ENCODE measurements around the gene IFIT3. TPM values are rescaled to one million over a fixed set of nuclear protein-coding genes. Genes with fewer than 3 reads are reported as not detected.

The IFIT3 gene
- total and polyA plus RNA-seq, 2 donors (not counting 1 experiment from before 2014, with no cell fraction given): 1.5 to 4.2 TPM

- Histone ChIP-seq H3K9me3 (ENCODE audit: control extremely low read depth in 1 of 3, control insufficient read depth in 2 of 3, insufficient read depth in 1 of 3, low read length in 2 of 3) (no peaks in the 10 kb centered on the region), H3K4me3 (ENCODE audit: control extremely low read depth in 1 of 5, extremely low read depth in 1 of 5, insufficient read depth in 1 of 5, low read depth in 2 of 5, low read length in 4 of 5) (no peak overlapping the region), H4K20me1 (ENCODE audit: control insufficient read depth, insufficient read depth, low read length, poor library complexity, severe bottlenecking) (no peaks in the 10 kb centered on the region), H3K4me2 (replicated peaks; ENCODE audit: low read depth, low read length, poor library complexity, severe bottlenecking) (no peak overlapping the region), H3K79me2 (ENCODE audit: control insufficient read depth, insufficient read depth, low read length) (no peaks in the 10 kb centered on the region), H3K9ac (ENCODE audit: low read length) (no peak overlapping the region), H3K4me1 (ENCODE audit: control insufficient read depth in 2 of 2, insufficient read depth in 2 of 2, low read length in 2 of 2) (peaks cover under 1% of the 10 kb centered on the region in 2 donors), H2AFZ (ENCODE audit: insufficient read depth, low read depth, low read length, poor library complexity, severe bottlenecking) (no peak overlapping the region), H3K27me3 (replicated peaks in 1 of 4; ENCODE audit: control extremely low read depth in 1 of 4, control insufficient read depth in 3 of 4, insufficient read depth in 4 of 4, low read length in 3 of 4) (no peaks in the 10 kb centered on the region), H3K27ac (ENCODE audit: low read length in 2 of 2) (no peak overlapping the region), H3K36me3 (replicated peaks in 1 of 2; ENCODE audit: control extremely low read depth in 1 of 2, control insufficient read depth in 1 of 2, extremely low read depth in 1 of 2, insufficient read depth in 2 of 2, low read length in 1 of 2) (no peaks in the 10 kb centered on the region)
- TF ChIP-seq CTCF (IDR thresholded peaks at IDR 0.05) (no peak), EZH2 (IDR thresholded peaks at IDR 0.05; ENCODE audit: borderline replicate concordance, insufficient read depth, low read depth, low read length, poor library complexity, severe bottlenecking) (no peak)
- Mint-ChIP-seq H3K4me3 (no peak overlapping the region), H3K9me3 (ENCODE audit: insufficient read depth) (no peaks in the 10 kb centered on the region), H3K4me1 (peaks cover 4% of the 10 kb centered on the region), H3K27me3 (peaks cover 3% of the 10 kb centered on the region), H3K27ac (no peak overlapping the region)
- ATAC-seq (ENCODE audit: low read depth): no peak
- DNase-seq: no peak
- intact Hi-C loops (cut with micrococcal nuclease): no loop called here
- CTCF ChIA-PET: no interaction called here
- POLR2A ChIA-PET: no interaction called here
These were observed 51.3 kb downstream of the IFIT3 start for GRCh38 chr10:89379103-89379502.

GRCh38 chr10:89382757-89383156, 55.0 kb downstream of the IFIT3 start:
- ChIA-PET CTCF (no interaction called here), POLR2A (no interaction called here)
- H3K79me2 ChIP-seq (ENCODE audit: control insufficient read depth, insufficient read depth, low read length): no peaks in the 10 kb centered on the region
- no peak overlapping the region for H3K27ac ChIP-seq (ENCODE audit: low read length in 2 of 2)
- H3K4me3 Mint-ChIP-seq: no peak overlapping the region
- H3K4me3 ChIP-seq (ENCODE audit: control extremely low read depth in 1 of 5, extremely low read depth in 1 of 5, insufficient read depth in 1 of 5, low read depth in 2 of 5, low read length in 4 of 5): no peak overlapping the region
- H3K27me3 ChIP-seq (replicated peaks in 1 of 4; ENCODE audit: control extremely low read depth in 1 of 4, control insufficient read depth in 3 of 4, insufficient read depth in 4 of 4, low read length in 3 of 4): no peaks in the 10 kb centered on the region
- H3K4me1 Mint-ChIP-seq: peaks cover 18% of the 10 kb centered on the region
- H3K4me1 ChIP-seq (ENCODE audit: control insufficient read depth in 2 of 2, insufficient read depth in 2 of 2, low read length in 2 of 2): peaks cover 16% of the 10 kb centered on the region in 2 donors
- H4K20me1 ChIP-seq (ENCODE audit: control insufficient read depth, insufficient read depth, low read length, poor library complexity, severe bottlenecking): no peaks in the 10 kb centered on the region
- H3K9me3 ChIP-seq (ENCODE audit: control extremely low read depth in 1 of 3, control insufficient read depth in 2 of 3, insufficient read depth in 1 of 3, low read length in 2 of 3): no peaks in the 10 kb centered on the region
- no peak overlapping the region for H3K9ac ChIP-seq (ENCODE audit: low read length)
- H3K27ac Mint-ChIP-seq: no peak overlapping the region
- H3K36me3 ChIP-seq (replicated peaks in 1 of 2; ENCODE audit: control extremely low read depth in 1 of 2, control insufficient read depth in 1 of 2, extremely low read depth in 1 of 2, insufficient read depth in 2 of 2, low read length in 1 of 2): no peaks in the 10 kb centered on the region
- H2AFZ ChIP-seq (ENCODE audit: insufficient read depth, low read depth, low read length, poor library complexity, severe bottlenecking): no peak overlapping the region
- intact Hi-C loops (cut with micrococcal nuclease): no loop called here
- TF ChIP-seq CTCF (IDR thresholded peaks at IDR 0.05) (no peak), EZH2 (IDR thresholded peaks at IDR 0.05; ENCODE audit: borderline replicate concordance, insufficient read depth, low read depth, low read length, poor library complexity, severe bottlenecking) (no peak)
- no peak overlapping the region for H3K4me2 ChIP-seq (replicated peaks; ENCODE audit: low read depth, low read length, poor library complexity, severe bottlenecking)
- no peak for ATAC-seq (ENCODE audit: low read depth)
- H3K27me3 Mint-ChIP-seq: no peaks in the 10 kb centered on the region
- no peaks in the 10 kb centered on the region for H3K9me3 Mint-ChIP-seq (ENCODE audit: insufficient read depth)
- no CpG with 5 or more reads among the region's 1 CpG for WGBS (ENCODE audit: insufficient coverage)
- DNase-seq: no peak
